ENCODE data around the gene IL22RA1. TPM values are rescaled to one million over a fixed set of nuclear protein-coding genes. Genes with fewer than 3 reads are reported as not detected.

The IL22RA1 gene
- total RNA-seq (2021; fragmentation: NEBNext Ultra II Directional; extraction: Animal tissue kit (Norgen Biotek cat#: 25700)): not detected
- long read RNA-seq: 0 reads

GRCh38 chr1:24142546-24143534 is at the start of gene IL22RA1:
TSS of gene IL22RA1 (minus strand) at chr1:24143140. CDS start at chr1:24143082, 58 bp downstream.
- no peaks in the 10 kb centered on the region for H3K36me3 Mint-ChIP-seq (ENCODE audit: low read depth)
- TF ChIP-seq CTCF (IDR thresholded peaks at IDR 0.05): no peak
- H3K4me3 Mint-ChIP-seq: peak within 1 kb of the TSS; percentile 79
- no peak for DNase-seq
- H3K9me3 Mint-ChIP-seq: no peaks in the 10 kb centered on the region
- H3K4me1 Mint-ChIP-seq (ENCODE audit: low read depth): no peaks in the 10 kb centered on the region; the same call in 1 of the 2 replicates
- no peak within 1 kb of the TSS for H3K27ac Mint-ChIP-seq
- H3K27me3 Mint-ChIP-seq (ENCODE audit: insufficient read depth): peaks cover 53% of the 10 kb centered on the region

- H3K27me3 Mint-ChIP-seq (ENCODE audit: insufficient read depth): peaks cover 9% of the 10 kb centered on the region
- no peak overlapping the region; the same call in 1 of the 2 replicates for H3K27ac Mint-ChIP-seq
- H3K4me3 Mint-ChIP-seq: no peak overlapping the region
- DNase-seq: peak; percentile 60
- H3K4me1 Mint-ChIP-seq (ENCODE audit: low read depth): peaks cover 43% of the 10 kb centered on the region
- H3K36me3 Mint-ChIP-seq (ENCODE audit: low read depth): no peaks in the 10 kb centered on the region
- TF ChIP-seq CTCF (IDR thresholded peaks at IDR 0.05): no peak
- H3K9me3 Mint-ChIP-seq: no peaks in the 10 kb centered on the region
These were observed 48.9 kb upstream of the IL22RA1 start for GRCh38 chr1:24191860-24192259.

- Mint-ChIP-seq H3K27me3 (ENCODE audit: insufficient read depth) (peaks cover 16% of the 10 kb centered on the region), H3K27ac (no peak overlapping the region), H3K4me1 (ENCODE audit: low read depth) (peaks cover 43% of the 10 kb centered on the region), H3K4me3 (no peak overlapping the region), H3K9me3 (no peaks in the 10 kb centered on the region), H3K36me3 (ENCODE audit: low read depth) (no peaks in the 10 kb centered on the region)
- no peak for TF ChIP-seq CTCF (IDR thresholded peaks at IDR 0.05)
- no peak for DNase-seq
These were observed 48.1 kb upstream of the IL22RA1 start for GRCh38 chr1:24190983-24191461.

- Mint-ChIP-seq H3K27ac (no peak overlapping the region), H3K4me3 (no peak overlapping the region), H3K36me3 (ENCODE audit: low read depth) (no peaks in the 10 kb centered on the region), H3K9me3 (no peaks in the 10 kb centered on the region), H3K4me1 (ENCODE audit: low read depth) (peaks cover 34% of the 10 kb centered on the region), H3K27me3 (ENCODE audit: insufficient read depth) (peaks cover 23% of the 10 kb centered on the region)
- TF ChIP-seq CTCF (IDR thresholded peaks at IDR 0.05): no peak
- no peak for DNase-seq
These were observed 46.6 kb upstream of the IL22RA1 start for GRCh38 chr1:24189528-24189927.

- TF ChIP-seq CTCF (IDR thresholded peaks at IDR 0.05): no peak
- peaks cover 24% of the 10 kb centered on the region for H3K4me1 Mint-ChIP-seq (ENCODE audit: low read depth)
- no peaks in the 10 kb centered on the region for H3K9me3 Mint-ChIP-seq
- no peak for DNase-seq
- peak within 1 kb of the TSS; percentile 71 for H3K4me3 Mint-ChIP-seq
- H3K36me3 Mint-ChIP-seq (ENCODE audit: low read depth): no peaks in the 10 kb centered on the region; the same call in 1 of the 2 replicates
- peaks cover 24% of the 10 kb centered on the region for H3K27me3 Mint-ChIP-seq (ENCODE audit: insufficient read depth)
- no peak within 1 kb of the TSS for H3K27ac Mint-ChIP-seq
These were observed 44.3 kb upstream of the IL22RA1 start, which contains the start of gene IFNLR1 for GRCh38 chr1:24186993-24187790. TSS of gene IFNLR1 (minus strand) at chr1:24187289. CDS start at chr1:24187248, 41 bp downstream.

Data from HFFc6 (cell line).